ENCODE data around the gene RNF25. TPM values are rescaled to one million over a fixed set of nuclear protein-coding genes. Genes with fewer than 3 reads are reported as not detected.

The RNF25 gene
- total and polyA plus RNA-seq, 2 of the 8 experiments (the other 6 are each of a cell fraction or from before 2014, with no cell fraction given): 19.6 to 29.6 TPM

DNA sequence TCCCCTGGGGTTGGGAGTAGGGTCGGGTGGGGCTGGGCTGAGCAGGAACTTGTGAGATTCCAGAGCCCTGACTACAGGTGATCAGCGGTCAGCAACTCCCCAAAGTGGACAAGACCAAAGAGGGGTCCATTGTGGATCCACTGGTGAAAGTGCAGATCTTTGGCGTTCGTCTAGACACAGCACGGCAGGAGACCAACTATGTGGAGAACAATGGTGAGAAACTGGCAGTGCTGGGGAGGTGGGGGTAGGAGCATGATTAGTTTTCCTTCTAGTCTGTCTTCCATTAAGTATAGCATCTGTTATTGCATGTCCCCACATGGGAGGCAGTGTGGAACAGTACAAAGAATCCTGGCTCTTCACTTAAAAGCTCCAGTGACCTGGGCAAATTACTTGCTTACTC lies 36.1 kb downstream of the RNF25 start:
- Histone ChIP-seq H3K9me3 (ENCODE audit: insufficient read depth in 2 of 2, low read depth in 1 of 2, low read length in 1 of 2) (no peaks in the 10 kb centered on the region), H3K4ac (replicated peaks; ENCODE audit: insufficient read length, low read depth, low read length) (no peak overlapping the region), H2BK15ac (ENCODE audit: low read length) (no peak overlapping the region), H4K8ac (ENCODE audit: extremely low read depth, insufficient read depth, low read length) (no peak overlapping the region), H3K4me2 (ENCODE audit: insufficient read depth in 1 of 2, low read depth in 2 of 2, low read length in 2 of 2) (no peak overlapping the region), H3K14ac (ENCODE audit: insufficient read length) (no peak overlapping the region), H4K5ac (ENCODE audit: insufficient read length, low read depth, low read length) (no peak overlapping the region), H2BK120ac (replicated peaks; ENCODE audit: low read depth, low read length) (no peak overlapping the region), H3K4me3 (ENCODE audit: extremely low read depth in 1 of 4, insufficient read depth in 2 of 4, low read depth in 3 of 4, low read length in 4 of 4) (no peak overlapping the region), H3K27me3 (replicated peaks in 1 of 4; ENCODE audit: control insufficient read depth in 3 of 4, extremely low read depth in 1 of 4, insufficient read depth in 3 of 4, low read length in 3 of 4) (no peaks in the 10 kb centered on the region), H2AFZ (ENCODE audit: low read length) (no peak overlapping the region), H2BK12ac (ENCODE audit: low read depth, low read length) (no peak overlapping the region), H3K23ac (ENCODE audit: insufficient read length) (no peak overlapping the region), H2BK5ac (ENCODE audit: low read depth, low read length) (no peak overlapping the region), H3K23me2 (ENCODE audit: low read depth, low read length) (no peaks in the 10 kb centered on the region), H2AK5ac (ENCODE audit: low read depth, low read length) (no peak overlapping the region), H4K20me1 (replicated peaks in 1 of 2; ENCODE audit: control insufficient read depth in 1 of 2, insufficient read depth in 2 of 2, low read length in 2 of 2) (peaks cover 0 to 6% of the 10 kb centered on the region in 2 experiments), H3K56ac (replicated peaks; ENCODE audit: insufficient read length, low read depth, low read length) (no peak overlapping the region), H3K9ac (replicated peaks in 1 of 4; ENCODE audit: extremely low read depth in 1 of 4, low read depth in 3 of 4, low read length in 3 of 4) (no peak overlapping the region), H3K36me3 (ENCODE audit: control insufficient read depth in 2 of 4, insufficient read depth in 4 of 4, low read length in 3 of 4) (peaks cover 20 to 62% (median 48%) of the 10 kb centered on the region in 4 experiments), H2BK20ac (ENCODE audit: low read length) (no peak overlapping the region), H3K79me2 (ENCODE audit: control insufficient read depth in 1 of 2, insufficient read depth in 2 of 2, low read length in 2 of 2) (no peaks in the 10 kb centered on the region), H3K18ac (ENCODE audit: extremely low read depth, low read length) (no peak overlapping the region), H3K79me1 (ENCODE audit: low read depth, low read length) (no peaks in the 10 kb centered on the region; the same call in 1 of the 2 replicates), H3K27ac (ENCODE audit: low read depth, low read length) (no peak overlapping the region), H4K91ac (replicated peaks; ENCODE audit: insufficient read length, low read length) (no peak overlapping the region), H3K4me1 (replicated peaks in 1 of 4; ENCODE audit: control insufficient read depth in 3 of 4, insufficient read depth in 4 of 4, low read length in 3 of 4) (no peaks in the 10 kb centered on the region)
- no peak for FAIRE-seq
- 100% methylated on average over 5 of the region's 5 CpGs; no CpG with 5 or more reads in 1 of the 2 experiments for WGBS, 2 experiments (ENCODE audit: extremely low coverage in 1 of 2, insufficient coverage in 1 of 2, insufficient read length in 1 of 2, insufficient replicate concordance in 2 of 2, low coverage in 1 of 2, low lambda C conversion rate in 2 of 2, missing lambda C conversion rate in 1 of 2)
- CTCF ChIA-PET (ENCODE audit: partially characterized antibody): interaction anchor here (0.6 to 1.5 kb wide), 4 partner anchors 14 to 227 kb away, joined by 3 to 5 read pairs (median 3); no protein-coding TSS in a partner anchor
- DNase-seq (ENCODE audit: low read depth in 1 of 2, low spot score in 2 of 2): no peak
- POLR2A ChIA-PET (ENCODE audit: partially characterized antibody): interaction anchor here (1.1 to 2.3 kb wide), 2 partner anchors 10 to 24 kb away, joined by 3 to 13 read pairs; partner anchors contain the start of genes BCS1L and ZNF142
- TF ChIP-seq NANOG (IDR thresholded peaks at IDR 0.05; ENCODE audit: insufficient read depth, low read depth, low read length, poor library complexity, severe bottlenecking) (no peak), POLR2AphosphoS5 (IDR thresholded peaks at IDR 0.05; ENCODE audit: low read depth, low read length) (no peak), BACH1 (IDR thresholded peaks at IDR 0.05; ENCODE audit: low read length) (no peak), TAF7 (optimal IDR thresholded peaks at IDR 0.05; ENCODE audit: borderline replicate concordance, low read depth, low read length) (no peak), TCF12 (IDR thresholded peaks at IDR 0.05; ENCODE audit: low read depth, low read length) (no peak), SAP30 (IDR thresholded peaks at IDR 0.05; ENCODE audit: insufficient read depth, insufficient replicate concordance, low read length) (no peak), EZH2 (IDR thresholded peaks at IDR 0.05; ENCODE audit: low read depth, low read length, severe bottlenecking) (no peak), RFX5 (IDR thresholded peaks at IDR 0.05; ENCODE audit: borderline replicate concordance, low read depth, low read length) (no peak), CREB1 (IDR thresholded peaks at IDR 0.05) (no peak), NRF1 (IDR thresholded peaks at IDR 0.05; ENCODE audit: low read depth, low read length) (no peak), SRF (IDR thresholded peaks at IDR 0.05; ENCODE audit: low read depth, low read length) (no peak), JUN (IDR thresholded peaks at IDR 0.05; ENCODE audit: low read depth, low read length) (no peak), RAD21 (IDR thresholded peaks at IDR 0.05 in 1 of 2, conservative IDR thresholded peaks at IDR 0.05 in 1 of 2; ENCODE audit: low read depth in 2 of 2, low read length in 2 of 2) (no peak)
- TF ChIP-seq, protein P1, sequence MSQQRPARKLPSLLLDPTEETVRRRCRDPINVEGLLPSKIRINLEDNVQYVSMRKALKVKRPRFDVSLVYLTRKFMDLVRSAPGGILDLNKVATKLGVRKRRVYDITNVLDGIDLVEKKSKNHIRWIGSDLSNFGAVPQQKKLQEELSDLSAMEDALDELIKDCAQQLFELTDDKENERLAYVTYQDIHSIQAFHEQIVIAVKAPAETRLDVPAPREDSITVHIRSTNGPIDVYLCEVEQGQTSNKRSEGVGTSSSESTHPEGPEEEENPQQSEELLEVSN (IDR thresholded peaks at IDR 0.05): no peak

Data from H1 (cell line).